ENCODE results near the gene CCDC24. TPM values are rescaled to one million over a fixed set of nuclear protein-coding genes. Genes with fewer than 3 reads are reported as not detected.
A peak's percentile ranks its signal among the peaks of the same experiment; 100 is the strongest.

The CCDC24 gene
- total RNA-seq, 2 experiments from 2014 or later = 8.9 to 9.2 TPM

DNA sequence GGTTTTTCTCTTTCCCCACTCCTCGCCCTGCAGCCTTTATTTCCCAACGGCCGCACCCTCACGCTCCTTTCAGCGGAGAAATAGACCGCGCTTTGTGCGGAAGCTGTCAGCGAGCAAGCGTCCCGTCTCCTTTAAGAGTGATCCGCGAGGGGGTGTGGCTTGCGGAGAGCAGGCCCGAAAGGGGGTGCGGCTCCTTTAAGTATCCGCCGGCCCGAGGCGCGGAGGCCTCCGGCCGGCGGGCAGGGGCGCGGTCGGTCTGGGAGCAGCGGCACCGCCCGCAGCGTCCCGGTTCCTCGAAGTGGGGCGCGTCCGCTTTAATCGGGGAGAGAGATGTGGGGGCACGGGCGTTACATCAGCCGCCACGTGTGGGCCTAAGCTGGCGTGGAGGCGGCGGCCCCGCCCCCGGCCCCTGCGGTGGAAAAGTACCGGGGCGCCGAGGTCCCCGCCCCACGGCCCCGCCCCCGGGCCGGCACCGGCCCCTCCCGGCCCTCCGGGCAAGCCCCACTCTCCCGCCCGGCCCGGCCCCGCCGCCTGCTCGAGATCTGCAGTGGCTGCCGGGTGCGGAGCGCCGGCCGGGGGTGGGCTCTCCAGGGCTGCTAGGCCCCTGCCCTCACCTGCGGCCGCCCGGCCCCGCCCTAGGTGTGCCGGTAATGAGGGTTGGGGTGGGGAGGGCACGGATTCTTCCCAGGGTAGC, 38.7 kb downstream of the CCDC24 start:
- POLR2A ChIA-PET = interaction anchor here (0.5 to 0.8 kb wide), 4 partner anchors 19 to 805 kb away, joined by 3 to 4 read pairs (median 3); no protein-coding TSS in a partner anchor
- peak overlapping the region; percentile 98 for H3K4me2 ChIP-seq (ENCODE audit: low read length)
- BruUV-seq (replicated peaks) = no TSS peak
- peaks cover 55% of the 10 kb centered on the region for H3K4me1 ChIP-seq (ENCODE audit: insufficient read depth, low read length, poor library complexity, severe bottlenecking)
- no peaks in the 10 kb centered on the region for H3K9me3 ChIP-seq (ENCODE audit: low read length)
- TF ChIP-seq, protein P1, sequence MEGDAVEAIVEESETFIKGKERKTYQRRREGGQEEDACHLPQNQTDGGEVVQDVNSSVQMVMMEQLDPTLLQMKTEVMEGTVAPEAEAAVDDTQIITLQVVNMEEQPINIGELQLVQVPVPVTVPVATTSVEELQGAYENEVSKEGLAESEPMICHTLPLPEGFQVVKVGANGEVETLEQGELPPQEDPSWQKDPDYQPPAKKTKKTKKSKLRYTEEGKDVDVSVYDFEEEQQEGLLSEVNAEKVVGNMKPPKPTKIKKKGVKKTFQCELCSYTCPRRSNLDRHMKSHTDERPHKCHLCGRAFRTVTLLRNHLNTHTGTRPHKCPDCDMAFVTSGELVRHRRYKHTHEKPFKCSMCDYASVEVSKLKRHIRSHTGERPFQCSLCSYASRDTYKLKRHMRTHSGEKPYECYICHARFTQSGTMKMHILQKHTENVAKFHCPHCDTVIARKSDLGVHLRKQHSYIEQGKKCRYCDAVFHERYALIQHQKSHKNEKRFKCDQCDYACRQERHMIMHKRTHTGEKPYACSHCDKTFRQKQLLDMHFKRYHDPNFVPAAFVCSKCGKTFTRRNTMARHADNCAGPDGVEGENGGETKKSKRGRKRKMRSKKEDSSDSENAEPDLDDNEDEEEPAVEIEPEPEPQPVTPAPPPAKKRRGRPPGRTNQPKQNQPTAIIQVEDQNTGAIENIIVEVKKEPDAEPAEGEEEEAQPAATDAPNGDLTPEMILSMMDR (conservative IDR thresholded peaks at IDR 0.05; ENCODE audit: low read length) = no peak
- no peak for TF ChIP-seq EZH2phosphoT487 (IDR thresholded peaks at IDR 0.05; ENCODE audit: borderline replicate concordance, low read depth, low read length)
- CTCF ChIA-PET (ENCODE audit: unreplicated experiment) = interaction anchor here (1.7 kb wide), 1 partner anchor 25 kb away, joined by 12 read pairs; no protein-coding TSS in a partner anchor
- peak; percentile 96 for DNase-seq (ENCODE audit: low spot score)
- intact Hi-C loops (cut with micrococcal nuclease; ENCODE audit: unreplicated experiment) = loop anchor here (1.0 to 2.0 kb wide), 3 partner anchors 39 to 379 kb away; partner anchors contain the start of genes CCDC24, IPO13 and KDM4A
- H3K9me2 ChIP-seq (ENCODE audit: insufficient read depth, low read length) = no peaks in the 10 kb centered on the region
- H3K36me3 ChIP-seq (ENCODE audit: insufficient read depth, low read length) = no peaks in the 10 kb centered on the region
- H3K79me2 ChIP-seq (ENCODE audit: insufficient read depth, low read depth, low read length) = no peaks in the 10 kb centered on the region
- H2AFZ ChIP-seq (ENCODE audit: low read length) = peak overlapping the region; percentile 73
- H3K27ac ChIP-seq (ENCODE audit: low read depth, low read length, poor library complexity, severe bottlenecking) = peak overlapping the region; percentile 86
- H4K20me1 ChIP-seq (ENCODE audit: insufficient read depth, low read length) = no peaks in the 10 kb centered on the region
- peak overlapping the region; percentile 98 for H3K4me3 ChIP-seq (ENCODE audit: low read depth, low read length, poor library complexity, severe bottlenecking)

- Histone ChIP-seq H3K27ac (ENCODE audit: low read depth, low read length, poor library complexity, severe bottlenecking) (peak overlapping the region; percentile 86), H4K20me1 (ENCODE audit: insufficient read depth, low read length) (no peaks in the 10 kb centered on the region), H3K79me2 (ENCODE audit: insufficient read depth, low read depth, low read length) (no peaks in the 10 kb centered on the region), H3K4me2 (ENCODE audit: low read length) (peak overlapping the region; percentile 98), H3K9me2 (ENCODE audit: insufficient read depth, low read length) (no peaks in the 10 kb centered on the region), H3K4me1 (ENCODE audit: insufficient read depth, low read length, poor library complexity, severe bottlenecking) (peaks cover 49% of the 10 kb centered on the region), H3K4me3 (ENCODE audit: low read depth, low read length, poor library complexity, severe bottlenecking) (peak overlapping the region; percentile 98), H3K9me3 (ENCODE audit: low read length) (no peaks in the 10 kb centered on the region), H2AFZ (ENCODE audit: low read length) (peak overlapping the region; percentile 73), H3K36me3 (ENCODE audit: insufficient read depth, low read length) (no peaks in the 10 kb centered on the region)
- intact Hi-C loops (cut with micrococcal nuclease; ENCODE audit: unreplicated experiment) = loop anchor here (1.0 to 2.0 kb wide), 3 partner anchors 39 to 380 kb away; partner anchors contain the start of genes CCDC24, IPO13 and KDM4A
- BruUV-seq (replicated peaks) = no TSS peak
- POLR2A ChIA-PET = interaction anchor here (0.6 to 1.0 kb wide), 3 partner anchors 37 to 85 kb away, joined by 3 to 4 read pairs (median 3); no protein-coding TSS in a partner anchor
- TF ChIP-seq, protein P1 (conservative IDR thresholded peaks at IDR 0.05; ENCODE audit: low read length) = peak; percentile 57
- TF ChIP-seq EZH2phosphoT487 (IDR thresholded peaks at IDR 0.05; ENCODE audit: borderline replicate concordance, low read depth, low read length) = no peak
- CTCF ChIA-PET (ENCODE audit: unreplicated experiment) = interaction anchor here (0.6 to 1.7 kb wide), 4 partner anchors 13 to 792 kb away, joined by 3 to 12 read pairs (median 8); no protein-coding TSS in a partner anchor
- peak; percentile 78 for DNase-seq (ENCODE audit: low spot score)
Measured at GRCh38 chr1:44030605-44031251, 39.3 kb downstream of the CCDC24 start.

Data from OCI-LY7 (cell line).